WTC11 (cell line): ENCODE measurements around the gene ZNF30. TPM values are rescaled to one million over a fixed set of nuclear protein-coding genes. Genes with fewer than 3 reads are reported as not detected.
"Not testable (repeated sequence)": the region's sequence is repeated elsewhere in the genome, so short reads cannot be mapped to it uniquely, and the experiment has no call there.

Experiments
- ATAC-seq: fragments of 200-7000 bp; cut with Tn5 transposase; 2 replicates; pipeline ENCODE4 v1.10.0; 2021; ENCODE audit warnings: mild to moderate bottlenecking, moderate library complexity
- CTCF ChIA-PET: fragments of 300-600 bp; sonication (Branson Sonifier 250); formaldehyde crosslinking; loops from one replicate; lab custom pipeline; 2021; ENCODE audit warnings: antibody characterized with exemption; lab: Charles Lee
- POLR2A ChIA-PET: fragments of 350-600 bp; sonication (Branson Sonifier 250); formaldehyde crosslinking; loops from one replicate; lab custom pipeline; 2021; ENCODE audit warnings: antibody characterized with exemption; lab: Charles Lee
- DNase-seq: peaks from one replicate; pipeline ENCODE4 v3.0.0; 2021; ENCODE audit warnings: low spot score
- H3K27ac Mint-ChIP-seq: 2 replicates; pipeline ENCODE4 v1.8.0; 2021; ENCODE audit warnings: mixed read lengths
- H3K27me3 Mint-ChIP-seq: 2 replicates; pipeline ENCODE4 v1.8.0; 2021; ENCODE audit warnings: low read depth, mild to moderate bottlenecking, moderate library complexity, mixed read lengths
- H3K36me3 Mint-ChIP-seq: 2 replicates; pipeline ENCODE4 v1.8.0; 2021; ENCODE audit warnings: mixed read lengths
- H3K4me1 Mint-ChIP-seq: 2 replicates; pipeline ENCODE4 v1.8.0; 2022; ENCODE audit warnings: mixed read lengths
- H3K4me3 Mint-ChIP-seq: 2 replicates; pipeline ENCODE4 v1.8.0; 2021; ENCODE audit warnings: mild to moderate bottlenecking, moderate library complexity, mixed read lengths
- H3K9me3 Mint-ChIP-seq: 2 replicates; pipeline ENCODE4 v1.8.0; 2021; ENCODE audit warnings: mixed read lengths
- FOXK1 ChIP-seq: sonication (generic); formaldehyde crosslinking; IDR thresholded peaks from 2 replicates; pipeline ENCODE4 v1.8.0; 2022; ENCODE audit warnings: mild to moderate bottlenecking, moderate library complexity, missing genetic modification reagents
- FOXP1 ChIP-seq: sonication (generic); formaldehyde crosslinking; IDR thresholded peaks from 2 replicates; pipeline ENCODE4 v1.8.0; 2022; ENCODE audit warnings: missing genetic modification reagents, mild to moderate bottlenecking, moderate library complexity, borderline replicate concordance
- MXD4 ChIP-seq: fragments of 250-450 bp; sonication (Bioruptor Pico); IDR thresholded peaks from 2 replicates; pipeline ENCODE4 v1.8.0; 2021; ENCODE audit warnings: mild to moderate bottlenecking, moderate library complexity, borderline replicate concordance
- NFE2L1 ChIP-seq: sonication (generic); formaldehyde crosslinking; IDR thresholded peaks from 2 replicates; pipeline ENCODE4 v1.8.1; 2023; ENCODE audit warnings: missing genetic modification reagents
- NR3C1 ChIP-seq: sonication (generic); formaldehyde crosslinking; conservative IDR thresholded peaks from 2 replicates; pipeline ENCODE4 v1.8.1; 2023; ENCODE audit warnings: low read depth, mild to moderate bottlenecking, missing genetic modification reagents
- ZNF121 ChIP-seq: sonication (generic); formaldehyde crosslinking; IDR thresholded peaks from 2 replicates; pipeline ENCODE4 v1.8.0; 2023; ENCODE audit warnings: missing genetic modification reagents
- ZNF219 ChIP-seq: sonication (generic); formaldehyde crosslinking; IDR thresholded peaks from 2 replicates; pipeline ENCODE4 v1.8.0; 2023; ENCODE audit warnings: missing genetic modification reagents, mild to moderate bottlenecking, borderline replicate concordance
- ZNF423 ChIP-seq: fragments of 250-450 bp; sonication (Bioruptor Pico); IDR thresholded peaks from 2 replicates; pipeline ENCODE4 v2.1.2; 2022; ENCODE audit warnings: mild to moderate bottlenecking, moderate library complexity
- total RNA-seq: library from RNA; stranded (reverse); gene quantifications from 3 replicates; pipeline ENCODE4 v1.2.3, GENCODE V29; 2021
- TF ChIP-seq, protein P1 (sequence below): sonication (generic); formaldehyde crosslinking; IDR thresholded peaks from 2 replicates; pipeline ENCODE4 v1.8.0; 2022; ENCODE audit warnings: mild to moderate bottlenecking, missing genetic modification reagents
- TF ChIP-seq, protein P2 (sequence below): sonication (generic); formaldehyde crosslinking; IDR thresholded peaks from 2 replicates; pipeline ENCODE4 v1.8.1; 2022; ENCODE audit warnings: missing genetic modification reagents, borderline replicate concordance
- TF ChIP-seq, protein P3 (sequence below): sonication (generic); formaldehyde crosslinking; IDR thresholded peaks from 2 replicates; pipeline ENCODE4 v1.8.0; 2023; ENCODE audit warnings: missing genetic modification reagents, mild to moderate bottlenecking, borderline replicate concordance
- TF ChIP-seq, protein P4 (sequence below): sonication (generic); formaldehyde crosslinking; IDR thresholded peaks from 2 replicates; pipeline ENCODE4 v1.8.1; 2022; ENCODE audit warnings: mild to moderate bottlenecking, missing genetic modification reagents, moderate library complexity, borderline replicate concordance
- TF ChIP-seq, protein P5 (sequence below): sonication (generic); formaldehyde crosslinking; IDR thresholded peaks from 2 replicates; pipeline ENCODE4 v1.8.1; 2022; ENCODE audit warnings: mild to moderate bottlenecking, moderate library complexity, missing genetic modification reagents
- TF ChIP-seq, protein P6 (sequence below): sonication (generic); formaldehyde crosslinking; IDR thresholded peaks from 2 replicates; pipeline ENCODE4 v1.8.0; 2022; ENCODE audit warnings: mild to moderate bottlenecking, missing genetic modification reagents
- TF ChIP-seq, protein P7 (sequence below): fragments of 250-450 bp; sonication (Bioruptor Pico); IDR thresholded peaks from 2 replicates; pipeline ENCODE4 v1.9.0; 2021; ENCODE audit warnings: mild to moderate bottlenecking
- TF ChIP-seq, protein P8 (sequence below): sonication (generic); formaldehyde crosslinking; IDR thresholded peaks from 2 replicates; pipeline ENCODE4 v1.8.0; 2023; ENCODE audit warnings: mild to moderate bottlenecking, missing genetic modification reagents

The ZNF30 gene
- total RNA-seq, 1 experiment from 2014 or later, result 5.4 TPM

DNA sequence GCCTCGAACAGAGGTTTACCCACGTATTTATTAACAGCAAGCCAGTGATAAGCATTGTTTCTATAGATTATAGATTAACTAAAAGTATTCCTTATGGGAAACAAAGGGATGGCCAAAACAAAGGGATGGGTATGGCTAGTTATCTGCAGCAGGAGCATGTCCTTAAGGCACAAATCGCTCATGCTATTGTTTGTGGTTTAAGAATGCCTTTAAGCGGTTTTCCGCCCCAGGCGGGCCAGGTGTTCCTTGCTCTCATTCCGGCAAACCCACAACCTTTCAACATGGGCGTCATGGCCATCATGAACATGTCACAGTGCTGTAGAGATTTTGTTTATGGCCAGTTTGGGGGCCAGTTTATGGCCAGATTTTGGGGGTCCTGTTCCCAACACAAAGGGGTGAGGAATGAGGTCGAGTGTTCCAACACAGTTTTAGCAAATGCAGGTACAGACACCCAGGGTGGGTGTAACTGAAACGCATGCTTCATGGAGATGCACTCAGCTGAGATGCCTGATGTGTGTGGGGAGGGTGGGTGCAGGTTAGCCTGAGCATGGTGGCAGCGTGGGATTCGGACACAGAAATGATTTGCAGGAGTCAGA lies 43.6 kb downstream of the ZNF30 start:
- peak; percentile 79 for TF ChIP-seq ZNF121

DNA sequence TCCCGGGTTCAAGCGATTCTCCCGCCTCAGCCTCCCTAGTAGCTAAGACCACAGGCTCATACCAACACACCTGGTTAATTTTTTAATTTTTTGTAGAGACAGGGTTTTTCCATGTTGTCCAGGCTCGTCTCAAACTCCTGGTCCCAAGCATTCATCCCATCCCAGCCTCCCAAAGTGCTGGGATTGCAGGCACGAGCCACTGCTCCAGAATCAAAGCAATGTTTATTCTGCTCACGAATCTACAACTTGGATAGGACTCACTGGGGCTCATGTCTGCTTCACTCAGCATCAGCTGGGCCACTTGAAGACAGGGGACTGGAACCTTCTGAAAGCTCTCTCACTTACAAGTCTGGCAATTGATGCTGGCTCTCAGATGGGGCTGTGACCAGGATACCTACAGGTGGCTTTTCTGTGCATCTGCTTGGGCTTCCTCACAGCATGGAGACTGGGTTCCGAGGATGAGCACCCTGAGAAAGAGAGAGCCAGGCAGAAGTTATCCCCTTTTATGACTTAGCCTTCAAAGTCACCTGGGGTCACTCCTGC lies 45.5 kb downstream of the ZNF30 start:
- ATAC-seq, result no peak
- no peak overlapping the region for H3K27ac Mint-ChIP-seq
- H3K36me3 Mint-ChIP-seq, result peaks cover 40% of the 10 kb centered on the region
- H3K9me3 Mint-ChIP-seq, result peaks cover 44% of the 10 kb centered on the region
- H3K4me3 Mint-ChIP-seq, result no peak overlapping the region
- POLR2A ChIA-PET, result interaction anchor here (0.6 kb wide), 1 partner anchor 926 kb away, joined by 5 read pairs; no protein-coding TSS in a partner anchor
- TF ChIP-seq FOXK1 (no peak), ZNF219 (CRISPR knock-in tag) (no peak), NFE2L1 (CRISPR knock-in tag) (no peak), NR3C1 (CRISPR knock-in tag) (no peak), ZNF423 (CRISPR knock-in tag) (no peak), ZNF121 (no peak), FOXP1 (CRISPR knock-in tag) (no peak), MXD4 (no peak)
- TF ChIP-seq, protein P1, sequence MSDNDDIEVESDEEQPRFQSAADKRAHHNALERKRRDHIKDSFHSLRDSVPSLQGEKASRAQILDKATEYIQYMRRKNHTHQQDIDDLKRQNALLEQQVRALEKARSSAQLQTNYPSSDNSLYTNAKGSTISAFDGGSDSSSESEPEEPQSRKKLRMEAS (CRISPR knock-in tag), result no peak
- TF ChIP-seq, protein P2, sequence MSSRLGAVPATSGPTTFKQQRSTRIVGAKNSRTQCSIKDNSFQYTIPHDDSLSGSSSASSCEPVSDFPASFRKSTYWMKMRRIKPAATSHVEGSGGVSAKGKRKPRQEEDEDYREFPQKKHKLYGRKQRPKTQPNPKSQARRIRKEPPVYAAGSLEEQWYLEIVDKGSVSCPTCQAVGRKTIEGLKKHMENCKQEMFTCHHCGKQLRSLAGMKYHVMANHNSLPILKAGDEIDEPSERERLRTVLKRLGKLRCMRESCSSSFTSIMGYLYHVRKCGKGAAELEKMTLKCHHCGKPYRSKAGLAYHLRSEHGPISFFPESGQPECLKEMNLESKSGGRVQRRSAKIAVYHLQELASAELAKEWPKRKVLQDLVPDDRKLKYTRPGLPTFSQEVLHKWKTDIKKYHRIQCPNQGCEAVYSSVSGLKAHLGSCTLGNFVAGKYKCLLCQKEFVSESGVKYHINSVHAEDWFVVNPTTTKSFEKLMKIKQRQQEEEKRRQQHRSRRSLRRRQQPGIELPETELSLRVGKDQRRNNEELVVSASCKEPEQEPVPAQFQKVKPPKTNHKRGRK (CRISPR knock-in tag), result no peak
- TF ChIP-seq, protein P3, sequence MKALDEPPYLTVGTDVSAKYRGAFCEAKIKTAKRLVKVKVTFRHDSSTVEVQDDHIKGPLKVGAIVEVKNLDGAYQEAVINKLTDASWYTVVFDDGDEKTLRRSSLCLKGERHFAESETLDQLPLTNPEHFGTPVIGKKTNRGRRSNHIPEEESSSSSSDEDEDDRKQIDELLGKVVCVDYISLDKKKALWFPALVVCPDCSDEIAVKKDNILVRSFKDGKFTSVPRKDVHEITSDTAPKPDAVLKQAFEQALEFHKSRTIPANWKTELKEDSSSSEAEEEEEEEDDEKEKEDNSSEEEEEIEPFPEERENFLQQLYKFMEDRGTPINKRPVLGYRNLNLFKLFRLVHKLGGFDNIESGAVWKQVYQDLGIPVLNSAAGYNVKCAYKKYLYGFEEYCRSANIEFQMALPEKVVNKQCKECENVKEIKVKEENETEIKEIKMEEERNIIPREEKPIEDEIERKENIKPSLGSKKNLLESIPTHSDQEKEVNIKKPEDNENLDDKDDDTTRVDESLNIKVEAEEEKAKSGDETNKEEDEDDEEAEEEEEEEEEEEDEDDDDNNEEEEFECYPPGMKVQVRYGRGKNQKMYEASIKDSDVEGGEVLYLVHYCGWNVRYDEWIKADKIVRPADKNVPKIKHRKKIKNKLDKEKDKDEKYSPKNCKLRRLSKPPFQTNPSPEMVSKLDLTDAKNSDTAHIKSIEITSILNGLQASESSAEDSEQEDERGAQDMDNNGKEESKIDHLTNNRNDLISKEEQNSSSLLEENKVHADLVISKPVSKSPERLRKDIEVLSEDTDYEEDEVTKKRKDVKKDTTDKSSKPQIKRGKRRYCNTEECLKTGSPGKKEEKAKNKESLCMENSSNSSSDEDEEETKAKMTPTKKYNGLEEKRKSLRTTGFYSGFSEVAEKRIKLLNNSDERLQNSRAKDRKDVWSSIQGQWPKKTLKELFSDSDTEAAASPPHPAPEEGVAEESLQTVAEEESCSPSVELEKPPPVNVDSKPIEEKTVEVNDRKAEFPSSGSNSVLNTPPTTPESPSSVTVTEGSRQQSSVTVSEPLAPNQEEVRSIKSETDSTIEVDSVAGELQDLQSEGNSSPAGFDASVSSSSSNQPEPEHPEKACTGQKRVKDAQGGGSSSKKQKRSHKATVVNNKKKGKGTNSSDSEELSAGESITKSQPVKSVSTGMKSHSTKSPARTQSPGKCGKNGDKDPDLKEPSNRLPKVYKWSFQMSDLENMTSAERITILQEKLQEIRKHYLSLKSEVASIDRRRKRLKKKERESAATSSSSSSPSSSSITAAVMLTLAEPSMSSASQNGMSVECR (CRISPR knock-in tag), result no peak
- TF ChIP-seq, protein P4, sequence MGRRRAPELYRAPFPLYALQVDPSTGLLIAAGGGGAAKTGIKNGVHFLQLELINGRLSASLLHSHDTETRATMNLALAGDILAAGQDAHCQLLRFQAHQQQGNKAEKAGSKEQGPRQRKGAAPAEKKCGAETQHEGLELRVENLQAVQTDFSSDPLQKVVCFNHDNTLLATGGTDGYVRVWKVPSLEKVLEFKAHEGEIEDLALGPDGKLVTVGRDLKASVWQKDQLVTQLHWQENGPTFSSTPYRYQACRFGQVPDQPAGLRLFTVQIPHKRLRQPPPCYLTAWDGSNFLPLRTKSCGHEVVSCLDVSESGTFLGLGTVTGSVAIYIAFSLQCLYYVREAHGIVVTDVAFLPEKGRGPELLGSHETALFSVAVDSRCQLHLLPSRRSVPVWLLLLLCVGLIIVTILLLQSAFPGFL (CRISPR knock-in tag), result no peak
- TF ChIP-seq, protein P5, sequence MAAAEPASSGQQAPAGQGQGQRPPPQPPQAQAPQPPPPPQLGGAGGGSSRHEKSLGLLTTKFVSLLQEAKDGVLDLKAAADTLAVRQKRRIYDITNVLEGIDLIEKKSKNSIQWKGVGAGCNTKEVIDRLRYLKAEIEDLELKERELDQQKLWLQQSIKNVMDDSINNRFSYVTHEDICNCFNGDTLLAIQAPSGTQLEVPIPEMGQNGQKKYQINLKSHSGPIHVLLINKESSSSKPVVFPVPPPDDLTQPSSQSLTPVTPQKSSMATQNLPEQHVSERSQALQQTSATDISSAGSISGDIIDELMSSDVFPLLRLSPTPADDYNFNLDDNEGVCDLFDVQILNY, result no peak
- TF ChIP-seq, protein P6, sequence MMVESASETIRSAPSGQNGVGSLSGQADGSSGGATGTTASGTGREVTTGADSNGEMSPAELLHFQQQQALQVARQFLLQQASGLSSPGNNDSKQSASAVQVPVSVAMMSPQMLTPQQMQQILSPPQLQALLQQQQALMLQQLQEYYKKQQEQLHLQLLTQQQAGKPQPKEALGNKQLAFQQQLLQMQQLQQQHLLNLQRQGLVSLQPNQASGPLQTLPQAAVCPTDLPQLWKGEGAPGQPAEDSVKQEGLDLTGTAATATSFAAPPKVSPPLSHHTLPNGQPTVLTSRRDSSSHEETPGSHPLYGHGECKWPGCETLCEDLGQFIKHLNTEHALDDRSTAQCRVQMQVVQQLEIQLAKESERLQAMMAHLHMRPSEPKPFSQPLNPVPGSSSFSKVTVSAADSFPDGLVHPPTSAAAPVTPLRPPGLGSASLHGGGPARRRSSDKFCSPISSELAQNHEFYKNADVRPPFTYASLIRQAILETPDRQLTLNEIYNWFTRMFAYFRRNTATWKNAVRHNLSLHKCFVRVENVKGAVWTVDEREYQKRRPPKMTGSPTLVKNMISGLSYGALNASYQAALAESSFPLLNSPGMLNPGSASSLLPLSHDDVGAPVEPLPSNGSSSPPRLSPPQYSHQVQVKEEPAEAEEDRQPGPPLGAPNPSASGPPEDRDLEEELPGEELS, result no peak
- TF ChIP-seq, protein P7, sequence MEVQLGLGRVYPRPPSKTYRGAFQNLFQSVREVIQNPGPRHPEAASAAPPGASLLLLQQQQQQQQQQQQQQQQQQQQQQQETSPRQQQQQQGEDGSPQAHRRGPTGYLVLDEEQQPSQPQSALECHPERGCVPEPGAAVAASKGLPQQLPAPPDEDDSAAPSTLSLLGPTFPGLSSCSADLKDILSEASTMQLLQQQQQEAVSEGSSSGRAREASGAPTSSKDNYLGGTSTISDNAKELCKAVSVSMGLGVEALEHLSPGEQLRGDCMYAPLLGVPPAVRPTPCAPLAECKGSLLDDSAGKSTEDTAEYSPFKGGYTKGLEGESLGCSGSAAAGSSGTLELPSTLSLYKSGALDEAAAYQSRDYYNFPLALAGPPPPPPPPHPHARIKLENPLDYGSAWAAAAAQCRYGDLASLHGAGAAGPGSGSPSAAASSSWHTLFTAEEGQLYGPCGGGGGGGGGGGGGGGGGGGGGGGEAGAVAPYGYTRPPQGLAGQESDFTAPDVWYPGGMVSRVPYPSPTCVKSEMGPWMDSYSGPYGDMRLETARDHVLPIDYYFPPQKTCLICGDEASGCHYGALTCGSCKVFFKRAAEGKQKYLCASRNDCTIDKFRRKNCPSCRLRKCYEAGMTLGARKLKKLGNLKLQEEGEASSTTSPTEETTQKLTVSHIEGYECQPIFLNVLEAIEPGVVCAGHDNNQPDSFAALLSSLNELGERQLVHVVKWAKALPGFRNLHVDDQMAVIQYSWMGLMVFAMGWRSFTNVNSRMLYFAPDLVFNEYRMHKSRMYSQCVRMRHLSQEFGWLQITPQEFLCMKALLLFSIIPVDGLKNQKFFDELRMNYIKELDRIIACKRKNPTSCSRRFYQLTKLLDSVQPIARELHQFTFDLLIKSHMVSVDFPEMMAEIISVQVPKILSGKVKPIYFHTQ (CRISPR knock-in tag), result no peak
- TF ChIP-seq, protein P8, sequence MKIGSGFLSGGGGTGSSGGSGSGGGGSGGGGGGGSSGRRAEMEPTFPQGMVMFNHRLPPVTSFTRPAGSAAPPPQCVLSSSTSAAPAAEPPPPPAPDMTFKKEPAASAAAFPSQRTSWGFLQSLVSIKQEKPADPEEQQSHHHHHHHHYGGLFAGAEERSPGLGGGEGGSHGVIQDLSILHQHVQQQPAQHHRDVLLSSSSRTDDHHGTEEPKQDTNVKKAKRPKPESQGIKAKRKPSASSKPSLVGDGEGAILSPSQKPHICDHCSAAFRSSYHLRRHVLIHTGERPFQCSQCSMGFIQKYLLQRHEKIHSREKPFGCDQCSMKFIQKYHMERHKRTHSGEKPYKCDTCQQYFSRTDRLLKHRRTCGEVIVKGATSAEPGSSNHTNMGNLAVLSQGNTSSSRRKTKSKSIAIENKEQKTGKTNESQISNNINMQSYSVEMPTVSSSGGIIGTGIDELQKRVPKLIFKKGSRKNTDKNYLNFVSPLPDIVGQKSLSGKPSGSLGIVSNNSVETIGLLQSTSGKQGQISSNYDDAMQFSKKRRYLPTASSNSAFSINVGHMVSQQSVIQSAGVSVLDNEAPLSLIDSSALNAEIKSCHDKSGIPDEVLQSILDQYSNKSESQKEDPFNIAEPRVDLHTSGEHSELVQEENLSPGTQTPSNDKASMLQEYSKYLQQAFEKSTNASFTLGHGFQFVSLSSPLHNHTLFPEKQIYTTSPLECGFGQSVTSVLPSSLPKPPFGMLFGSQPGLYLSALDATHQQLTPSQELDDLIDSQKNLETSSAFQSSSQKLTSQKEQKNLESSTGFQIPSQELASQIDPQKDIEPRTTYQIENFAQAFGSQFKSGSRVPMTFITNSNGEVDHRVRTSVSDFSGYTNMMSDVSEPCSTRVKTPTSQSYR (CRISPR knock-in tag), result no peak
- TF ChIP-seq, all 79 proteins: peak for 0
- Mint-ChIP-seq H3K4me1 (peaks cover 34% of the 10 kb centered on the region), H3K27me3 (peaks cover 28% of the 10 kb centered on the region)
- no peak for DNase-seq
- CTCF ChIA-PET, result interaction anchor here (0.6 to 3.5 kb wide), 13 partner anchors 9 to 133 kb away, joined by 3 to 17 read pairs (median 4); partner anchors contain the start of genes GRAMD1A, ZNF30 and ZNF792

More for the DNA sequence above, 43.6 kb downstream of the ZNF30 start:
- ATAC-seq, H3K4me3 Mint-ChIP-seq, DNase-seq, POLR2A ChIA-PET, H3K27ac Mint-ChIP-seq, CTCF ChIA-PET: not testable (repeated sequence)
- Mint-ChIP-seq H3K36me3 (peaks cover 45% of the 10 kb centered on the region), H3K9me3 (peaks cover 48% of the 10 kb centered on the region), H3K27me3 (peaks cover 30% of the 10 kb centered on the region), H3K4me1 (peaks cover 37% of the 10 kb centered on the region)
